ENCODE measurements around the gene SEC16B.

The SEC16B gene

GRCh38 chr1:177979272-177979671, 9.4 kb upstream of the SEC16B start:
- no peak for DNase-seq (ENCODE audit: low read depth)
- TF ChIP-seq CTCF (IDR thresholded peaks at IDR 0.05; ENCODE audit: control insufficient read depth, extremely low read depth, insufficient read depth): no peak
- H3K4me3 ChIP-seq (ENCODE audit: low read depth, low read length): no peak overlapping the region

- no peak for TF ChIP-seq CTCF (IDR thresholded peaks at IDR 0.05; ENCODE audit: control insufficient read depth, extremely low read depth, insufficient read depth)
- no peak for DNase-seq (ENCODE audit: low read depth)
- H3K4me3 ChIP-seq (ENCODE audit: low read depth, low read length): no peak overlapping the region
Observed at GRCh38 chr1:177978530-177978929, 8.7 kb upstream of the SEC16B start.

- DNase-seq (ENCODE audit: low read depth): no peak
- H3K4me3 ChIP-seq (ENCODE audit: low read depth, low read length): no peak overlapping the region
- TF ChIP-seq CTCF (IDR thresholded peaks at IDR 0.05; ENCODE audit: control insufficient read depth, extremely low read depth, insufficient read depth): no peak
Observed at GRCh38 chr1:177977141-177977540, 7.3 kb upstream of the SEC16B start.

- TF ChIP-seq CTCF (IDR thresholded peaks at IDR 0.05; ENCODE audit: control insufficient read depth, extremely low read depth, insufficient read depth): no peak
- no peak for DNase-seq (ENCODE audit: low read depth)
- H3K4me3 ChIP-seq (ENCODE audit: low read depth, low read length): no peak overlapping the region
Observed at GRCh38 chr1:177976596-177976995, 6.7 kb upstream of the SEC16B start.

GRCh38 chr1:177975588-177976495, 6.0 kb upstream of the SEC16B start:
- H3K4me3 ChIP-seq (ENCODE audit: low read depth, low read length): no peak overlapping the region
- no peak for DNase-seq (ENCODE audit: low read depth)
- TF ChIP-seq CTCF (IDR thresholded peaks at IDR 0.05; ENCODE audit: control insufficient read depth, extremely low read depth, insufficient read depth): no peak

DNA sequence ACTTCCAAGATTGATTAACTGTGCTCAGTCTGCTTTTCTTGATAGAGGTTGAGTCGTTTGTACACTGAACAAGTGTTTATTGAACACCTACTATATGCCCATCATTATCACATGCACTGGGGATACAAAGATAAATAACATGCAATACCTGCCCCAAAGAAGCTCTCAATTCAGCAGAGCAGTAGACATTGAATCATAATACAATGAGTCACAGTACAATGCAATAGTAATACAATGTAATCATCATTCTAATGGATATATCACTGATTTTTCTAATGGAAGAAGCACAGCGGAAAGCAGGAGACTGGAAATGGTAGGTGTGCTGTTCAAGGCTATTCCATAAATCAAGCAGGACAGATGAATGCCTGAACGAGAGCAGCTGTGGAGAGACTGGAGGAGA, 3.7 kb upstream of the SEC16B start:
- DNase-seq (ENCODE audit: low read depth): no peak
- no peak for TF ChIP-seq CTCF (IDR thresholded peaks at IDR 0.05; ENCODE audit: control insufficient read depth, extremely low read depth, insufficient read depth)
- H3K4me3 ChIP-seq (ENCODE audit: low read depth, low read length): no peak overlapping the region

DNA sequence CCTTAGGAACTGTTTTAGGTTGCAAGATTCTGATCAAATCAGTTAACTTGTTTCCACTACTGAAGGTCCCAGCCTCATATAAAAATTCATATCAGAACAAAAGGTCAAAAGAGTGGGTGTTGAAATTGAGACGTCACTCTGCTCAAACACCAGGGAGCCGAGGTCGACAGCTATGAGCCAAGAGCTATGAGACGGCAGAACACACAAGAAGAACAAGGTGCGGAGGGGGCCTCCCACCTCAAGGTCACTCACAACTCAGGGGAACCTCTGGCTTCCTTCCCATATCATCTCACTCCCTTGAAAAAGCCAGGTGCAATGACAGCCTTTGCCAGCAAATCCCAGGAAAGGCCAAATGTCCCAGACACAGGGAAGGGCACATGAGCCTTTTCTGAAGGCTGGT, 749 bp downstream of the SEC16B start:
- DNase-seq (ENCODE audit: low read depth): no peak
- no peak overlapping the region for H3K4me3 ChIP-seq (ENCODE audit: low read depth, low read length)
- TF ChIP-seq CTCF (IDR thresholded peaks at IDR 0.05; ENCODE audit: control insufficient read depth, extremely low read depth, insufficient read depth): no peak
